Lung (tissue), 12 donors: Measurements from ENCODE around the gene GNB5. TPM values are rescaled to one million over a fixed set of nuclear protein-coding genes. Genes with fewer than 3 reads are reported as not detected.

Experiments
- ATAC-seq: fragments of 200-7000 bp; cut with Tn5 transposase; one replicate; pipeline ENCODE4 v1.9.1; 2020; ENCODE audit warnings: moderate number of reproducible peaks; ENCODE audit not compliant: insufficient read depth, low FRiP score
- DNase-seq, 3 donors: peaks; one replicate each; pipeline ENCODE4 v3.0.0-alpha.2; 2013 to 2017
- H3K27ac ChIP-seq, 2 donors: one replicate each; pipeline ENCODE4 v1.5.1; 2013; ENCODE audit warnings: mild to moderate bottlenecking in 2 of 2, moderate library complexity in 2 of 2, control low read depth in 1 of 2, inconsistent platforms in 1 of 2, low read depth in 1 of 2, low read length in 1 of 2
- H3K27me3 ChIP-seq, 3 donors: one replicate each; pipeline ENCODE4 v1.5.1; 2013; ENCODE audit warnings: low read length in 2 of 3; ENCODE audit not compliant: control insufficient read depth in 3 of 3, insufficient read depth in 3 of 3
- H3K36me3 ChIP-seq, 4 donors: one replicate each; pipeline ENCODE4 v1.5.1; 2013; ENCODE audit warnings: low read length in 4 of 4, mild to moderate bottlenecking in 1 of 4, moderate library complexity in 1 of 4; ENCODE audit not compliant: control insufficient read depth in 4 of 4, insufficient read depth in 4 of 4
- H3K4me1 ChIP-seq, 5 donors: one replicate each; pipeline ENCODE4 v1.5.1; 2013; ENCODE audit warnings: low read length in 5 of 5, mild to moderate bottlenecking in 2 of 5, moderate library complexity in 1 of 5; ENCODE audit not compliant: control insufficient read depth in 5 of 5, insufficient read depth in 5 of 5
- H3K4me3 ChIP-seq: one replicate; pipeline ENCODE4 v1.5.1; 2013; ENCODE audit warnings: mild to moderate bottlenecking, control low read depth, moderate library complexity
- H3K9ac ChIP-seq, 2 donors: one replicate each; pipeline ENCODE4 v1.5.1; 2013; ENCODE audit warnings: low read length in 2 of 2, control low read depth in 1 of 2; ENCODE audit not compliant: insufficient read depth in 1 of 2
- H3K9me3 ChIP-seq, 4 donors: one replicate each; pipeline ENCODE4 v1.5.1; 2013; ENCODE audit warnings: low read length in 3 of 4, mild to moderate bottlenecking in 1 of 4, moderate library complexity in 1 of 4; ENCODE audit not compliant: control insufficient read depth in 4 of 4, insufficient read depth in 3 of 4
- WGBS, 2 donors: extraction: QIAGEN DNeasy Blood & Tissue Kit; methylation state at CpG; one replicate each; pipeline ENCODE4 v1.1.7; 2013; 5-methylcytosine and 5-hydroxymethylcytosine counted together
- polyA plus RNA-seq, 2 donors: library from polyadenylated mRNA; stranded (reverse); fragments of 200-250 nt; gene quantifications; one replicate each; pipeline ENCODE4 v1.2.1, GENCODE V29; 2013
- total RNA-seq, 2 donors: library from RNA; depleted of rRNA in 1 of 2; stranded (reverse); fragments of >200 nt in 1 of 2; gene quantifications; one replicate each; pipeline ENCODE4 v1.2.1, GENCODE V29; 2014 to 2021
- TF ChIP-seq, protein P1 (sequence below): IDR thresholded peaks from 2 replicates; pipeline ENCODE4 v1.5.1; 2012; ENCODE audit warnings: mild to moderate bottlenecking; ENCODE audit errors: control extremely low read depth, extremely low read depth
- donor health status: control.
- donor health status: control.
- donor health status: Bipolar disorder and iron deficiency.
- donor health status: healthy.
- donor health status: DM: yes; HTN: yes; CAD: no.

GNB5 gene
- total and polyA plus RNA-seq, 4 donors = 8.0 to 21.5 (median 11.2) TPM

DNA sequence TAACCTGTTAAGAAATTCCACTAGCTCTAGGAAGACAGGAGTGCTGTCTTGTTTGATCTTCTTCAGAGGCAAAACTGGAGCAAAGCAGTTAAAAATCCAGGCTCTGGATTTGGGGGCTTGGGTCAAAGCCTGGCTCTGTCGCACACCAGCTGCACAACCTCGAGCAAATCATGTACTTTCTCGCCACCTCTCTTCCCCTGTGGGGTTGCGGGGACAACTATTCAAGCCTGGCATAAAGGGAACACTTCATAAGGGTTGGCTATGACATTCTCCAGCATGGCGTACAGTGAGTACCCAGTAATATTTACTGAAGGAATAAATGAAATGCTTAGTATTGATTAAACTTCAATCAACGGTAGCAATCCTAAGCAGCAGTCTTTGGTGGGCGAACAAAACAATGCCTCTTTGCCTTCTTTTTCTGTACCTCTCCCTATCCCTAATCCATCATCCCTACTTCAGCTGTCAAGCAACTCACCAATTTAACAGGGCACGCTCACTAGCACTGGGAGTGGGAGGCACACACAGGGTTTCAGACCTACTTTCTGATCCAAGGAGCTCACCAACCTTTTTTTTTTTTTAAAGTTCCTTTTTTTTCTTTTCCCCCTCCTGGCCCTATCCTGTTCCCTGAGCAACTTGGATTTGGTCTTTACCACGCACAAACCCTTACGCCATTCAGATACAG lies 33.0 kb downstream of the GNB5 start:
- no peak for ATAC-seq
- Histone ChIP-seq H3K4me1 (no peaks in the 10 kb centered on the region), H3K27me3 (no peaks in the 10 kb centered on the region), H3K9ac (no peak overlapping the region), H3K27ac (no peak overlapping the region), H3K9me3 (no peaks in the 10 kb centered on the region), H3K36me3 (peaks cover 0 to 3% (median under 1%) of the 10 kb centered on the region in 4 donors), H3K4me3 (no peak overlapping the region)
- 91% methylated on average over 10 of the region's 10 CpGs for WGBS, 2 donors
- TF ChIP-seq, protein P1, sequence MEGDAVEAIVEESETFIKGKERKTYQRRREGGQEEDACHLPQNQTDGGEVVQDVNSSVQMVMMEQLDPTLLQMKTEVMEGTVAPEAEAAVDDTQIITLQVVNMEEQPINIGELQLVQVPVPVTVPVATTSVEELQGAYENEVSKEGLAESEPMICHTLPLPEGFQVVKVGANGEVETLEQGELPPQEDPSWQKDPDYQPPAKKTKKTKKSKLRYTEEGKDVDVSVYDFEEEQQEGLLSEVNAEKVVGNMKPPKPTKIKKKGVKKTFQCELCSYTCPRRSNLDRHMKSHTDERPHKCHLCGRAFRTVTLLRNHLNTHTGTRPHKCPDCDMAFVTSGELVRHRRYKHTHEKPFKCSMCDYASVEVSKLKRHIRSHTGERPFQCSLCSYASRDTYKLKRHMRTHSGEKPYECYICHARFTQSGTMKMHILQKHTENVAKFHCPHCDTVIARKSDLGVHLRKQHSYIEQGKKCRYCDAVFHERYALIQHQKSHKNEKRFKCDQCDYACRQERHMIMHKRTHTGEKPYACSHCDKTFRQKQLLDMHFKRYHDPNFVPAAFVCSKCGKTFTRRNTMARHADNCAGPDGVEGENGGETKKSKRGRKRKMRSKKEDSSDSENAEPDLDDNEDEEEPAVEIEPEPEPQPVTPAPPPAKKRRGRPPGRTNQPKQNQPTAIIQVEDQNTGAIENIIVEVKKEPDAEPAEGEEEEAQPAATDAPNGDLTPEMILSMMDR = no peak
- DNase-seq = no peak

DNA sequence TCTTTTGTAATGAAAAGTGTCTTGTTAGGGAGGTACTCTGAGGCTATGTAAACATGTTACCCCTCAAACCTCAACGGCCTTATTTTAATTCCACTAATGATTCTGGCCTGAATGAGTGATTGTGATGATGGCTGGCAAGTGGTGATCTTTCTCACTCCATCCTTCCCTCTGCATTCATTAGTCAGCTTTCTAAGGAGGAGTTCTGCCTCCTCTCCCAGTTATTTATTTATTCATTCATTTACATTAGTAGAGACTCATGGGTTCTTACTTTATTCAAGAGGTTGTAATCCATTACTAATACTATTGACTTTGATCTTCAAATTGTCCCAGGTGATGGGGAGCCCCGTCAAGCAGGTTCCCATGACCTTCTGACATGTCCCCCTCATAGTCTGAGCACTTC lies 35.3 kb downstream of the GNB5 start:
- DNase-seq = no peak
- no peaks in the 10 kb centered on the region for H3K4me1 ChIP-seq
- H3K27ac ChIP-seq = no peak overlapping the region
- TF ChIP-seq, protein P1 = no peak
- 74 to 77% methylated on average over 2 of the region's 2 CpGs for WGBS, 2 donors
- H3K9me3 ChIP-seq = peaks cover 0 to 2% (median 0%) of the 10 kb centered on the region in 4 donors
- no peak for ATAC-seq
- no peak overlapping the region for H3K9ac ChIP-seq
- peaks cover 0 to 10% (median 0%) of the 10 kb centered on the region in 4 donors for H3K36me3 ChIP-seq
- H3K27me3 ChIP-seq = no peaks in the 10 kb centered on the region
- no peak overlapping the region for H3K4me3 ChIP-seq

DNA sequence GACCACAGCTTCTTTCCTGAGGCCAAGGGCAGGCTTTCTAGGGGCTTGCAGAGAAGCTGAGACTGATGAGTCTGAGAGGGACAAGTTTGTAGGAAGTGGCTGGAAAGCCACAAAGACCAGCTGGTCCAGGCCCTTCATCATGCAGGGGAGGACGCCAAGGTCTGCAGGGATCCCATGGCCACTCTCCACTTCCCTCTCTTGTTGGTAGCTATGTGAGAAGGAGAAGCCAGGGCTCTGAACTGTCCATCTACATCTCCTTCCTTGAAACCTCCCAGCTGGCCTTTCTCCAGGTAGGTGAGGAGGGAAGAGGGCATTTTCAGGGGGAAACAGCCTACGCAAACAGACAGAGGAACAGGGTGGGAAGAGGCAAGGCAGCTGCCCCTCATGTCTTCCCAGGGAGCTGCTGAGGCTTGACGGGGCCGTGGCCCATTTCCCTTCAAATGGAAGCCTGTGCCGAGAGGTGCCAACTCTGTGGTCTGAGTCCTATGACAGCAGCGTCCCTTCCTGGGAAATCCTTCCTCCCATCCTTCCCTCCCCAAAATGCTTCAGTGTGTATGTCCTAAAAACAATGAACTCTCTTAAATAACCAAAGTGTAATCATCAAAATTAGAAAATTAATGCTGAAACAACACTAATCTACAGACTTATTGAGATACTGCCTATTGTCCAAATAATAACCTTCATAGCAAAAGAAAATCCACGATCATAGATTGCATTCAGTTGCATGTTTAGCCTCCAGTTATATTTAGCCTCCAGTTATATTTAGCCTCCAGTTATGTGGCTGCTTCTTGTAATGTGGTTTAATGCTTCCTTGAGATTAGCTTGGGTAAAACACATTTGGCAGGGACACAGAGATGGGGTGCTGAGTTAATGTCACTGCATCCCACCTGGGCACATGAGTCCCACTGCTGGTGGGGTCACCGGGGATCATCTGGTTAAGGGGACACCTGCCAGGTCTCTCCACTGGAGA lies 36.0 kb downstream of the GNB5 start:
- TF ChIP-seq, protein P1 = no peak
- H3K9me3 ChIP-seq = peaks cover 0 to 2% (median 0%) of the 10 kb centered on the region in 4 donors
- H3K36me3 ChIP-seq = peaks cover 0 to 13% (median 2%) of the 10 kb centered on the region in 4 donors
- WGBS, 2 donors = 74 to 77% methylated on average over 8 of the region's 8 CpGs
- H3K27ac ChIP-seq = no peak overlapping the region
- no peak overlapping the region for H3K4me3 ChIP-seq
- no peaks in the 10 kb centered on the region for H3K27me3 ChIP-seq
- ATAC-seq (no peak), DNase-seq (no peak)
- no peaks in the 10 kb centered on the region for H3K4me1 ChIP-seq
- H3K9ac ChIP-seq = no peak overlapping the region
